MM.1S (cell line): ENCODE results near the gene PRKCE.

Experiments
- DNase-seq: peaks from one replicate; pipeline ENCODE4 v3.0.0-alpha.2; 2015
- H2AFZ ChIP-seq: fragments of 300-600 bp; sonication (generic); 2 replicates; pipeline ENCODE4 v1.6.0; 2016; ENCODE audit warnings: antibody characterized with exemption, low read length
- H3F3A ChIP-seq: fragments of 300-600 bp; sonication (generic); 2 replicates; pipeline ENCODE4 v1.6.1; 2016; ENCODE audit warnings: mild to moderate bottlenecking, antibody characterized with exemption, low read length, moderate library complexity, mixed read lengths; ENCODE audit not compliant: insufficient read depth
- H3K27ac ChIP-seq: fragments of 300-600 bp; sonication (generic); 2 replicates; pipeline ENCODE4 v1.5.1; 2016; ENCODE audit warnings: mild to moderate bottlenecking, low read length
- H3K27me3 ChIP-seq: fragments of 300-600 bp; sonication (generic); replicated peaks from 2 replicates; pipeline ENCODE4 v1.6.0; 2016; ENCODE audit warnings: low read length; ENCODE audit not compliant: insufficient read depth
- H3K36me3 ChIP-seq: fragments of 300-600 bp; sonication (generic); replicated peaks from 2 replicates; pipeline ENCODE4 v1.6.1; 2016; ENCODE audit warnings: mild to moderate bottlenecking, low read length, mixed read lengths; ENCODE audit not compliant: insufficient read depth
- H3K4me1 ChIP-seq: fragments of 300-600 bp; sonication (generic); 2 replicates; pipeline ENCODE4 v1.6.1; 2016; ENCODE audit warnings: low read length, mixed read lengths
- H3K4me2 ChIP-seq: fragments of 300-600 bp; sonication (generic); 2 replicates; pipeline ENCODE4 v1.6.0; 2016; ENCODE audit warnings: low read depth, low read length
- H3K4me3 ChIP-seq: fragments of 300-600 bp; sonication (generic); 2 replicates; pipeline ENCODE4 v1.5.1; 2016; ENCODE audit warnings: low read length, mixed read lengths
- H3K79me2 ChIP-seq: fragments of 300-600 bp; sonication (generic); 2 replicates; pipeline ENCODE4 v1.6.1; 2016; ENCODE audit warnings: mixed run types, low read length, mixed read lengths
- H3K9ac ChIP-seq: fragments of 300-600 bp; sonication (generic); 2 replicates; pipeline ENCODE4 v1.6.1; 2016; ENCODE audit warnings: low read length, mixed read lengths
- H3K9me2 ChIP-seq: fragments of 300-600 bp; sonication (generic); replicated peaks from 2 replicates; pipeline ENCODE4 v1.6.1; 2016; ENCODE audit warnings: mild to moderate bottlenecking, low read length, mixed read lengths; ENCODE audit not compliant: insufficient read depth
- H3K9me3 ChIP-seq: fragments of 300-600 bp; sonication (generic); replicated peaks from 2 replicates; pipeline ENCODE4 v1.6.1; 2016; ENCODE audit warnings: mild to moderate bottlenecking, low read length, mixed read lengths; ENCODE audit not compliant: insufficient read depth
- H4K20me1 ChIP-seq: fragments of 300-600 bp; sonication (generic); 2 replicates; pipeline ENCODE4 v1.6.1; 2016; ENCODE audit warnings: mild to moderate bottlenecking, low read length, moderate library complexity, mixed read lengths; ENCODE audit not compliant: insufficient read depth
- EZH2 ChIP-seq: fragments of 300-600 bp; sonication (generic); optimal IDR thresholded peaks from 2 replicates; pipeline ENCODE3; 2017; ENCODE audit warnings: low read depth, mild to moderate bottlenecking, antibody characterized with exemption, low read length, mixed read lengths
- EZH2phosphoT487 ChIP-seq: fragments of 300-600 bp; sonication (generic); IDR thresholded peaks from 2 replicates; pipeline ENCODE4 v1.6.1; 2018; ENCODE audit warnings: antibody characterized with exemption, low read length
- TF ChIP-seq, protein P1 (sequence below): fragments of 300-600 bp; sonication (generic); IDR thresholded peaks from 2 replicates; pipeline ENCODE4 v1.5.1; 2016; ENCODE audit warnings: antibody characterized with exemption, low read length, mixed read lengths

PRKCE gene

DNA sequence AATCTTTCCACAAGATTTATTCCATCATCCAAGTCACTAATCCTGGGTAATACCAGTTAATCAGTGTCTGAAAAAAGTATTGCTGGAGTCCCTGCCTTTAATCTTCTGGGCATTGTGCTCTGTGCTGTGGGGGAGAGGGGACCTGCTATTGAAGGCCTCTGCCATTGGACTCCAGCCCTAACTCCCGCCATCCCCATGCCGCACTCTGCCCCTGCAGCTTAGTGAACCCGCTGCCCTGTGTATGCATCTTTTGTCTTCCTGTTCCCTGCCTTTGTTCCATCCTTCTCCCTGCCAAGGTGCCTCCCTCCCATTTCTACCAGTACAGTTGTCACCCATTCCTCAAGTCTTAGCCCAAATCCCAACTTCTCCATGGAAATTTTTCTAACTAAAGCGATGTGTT lies 532.0 kb downstream of the PRKCE start:
- H3K36me3 ChIP-seq: no peaks in the 10 kb centered on the region
- peaks cover 10% of the 10 kb centered on the region for H3F3A ChIP-seq
- TF ChIP-seq EZH2phosphoT487 (no peak), EZH2 (no peak)
- TF ChIP-seq, protein P1, sequence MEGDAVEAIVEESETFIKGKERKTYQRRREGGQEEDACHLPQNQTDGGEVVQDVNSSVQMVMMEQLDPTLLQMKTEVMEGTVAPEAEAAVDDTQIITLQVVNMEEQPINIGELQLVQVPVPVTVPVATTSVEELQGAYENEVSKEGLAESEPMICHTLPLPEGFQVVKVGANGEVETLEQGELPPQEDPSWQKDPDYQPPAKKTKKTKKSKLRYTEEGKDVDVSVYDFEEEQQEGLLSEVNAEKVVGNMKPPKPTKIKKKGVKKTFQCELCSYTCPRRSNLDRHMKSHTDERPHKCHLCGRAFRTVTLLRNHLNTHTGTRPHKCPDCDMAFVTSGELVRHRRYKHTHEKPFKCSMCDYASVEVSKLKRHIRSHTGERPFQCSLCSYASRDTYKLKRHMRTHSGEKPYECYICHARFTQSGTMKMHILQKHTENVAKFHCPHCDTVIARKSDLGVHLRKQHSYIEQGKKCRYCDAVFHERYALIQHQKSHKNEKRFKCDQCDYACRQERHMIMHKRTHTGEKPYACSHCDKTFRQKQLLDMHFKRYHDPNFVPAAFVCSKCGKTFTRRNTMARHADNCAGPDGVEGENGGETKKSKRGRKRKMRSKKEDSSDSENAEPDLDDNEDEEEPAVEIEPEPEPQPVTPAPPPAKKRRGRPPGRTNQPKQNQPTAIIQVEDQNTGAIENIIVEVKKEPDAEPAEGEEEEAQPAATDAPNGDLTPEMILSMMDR: no peak

DNA sequence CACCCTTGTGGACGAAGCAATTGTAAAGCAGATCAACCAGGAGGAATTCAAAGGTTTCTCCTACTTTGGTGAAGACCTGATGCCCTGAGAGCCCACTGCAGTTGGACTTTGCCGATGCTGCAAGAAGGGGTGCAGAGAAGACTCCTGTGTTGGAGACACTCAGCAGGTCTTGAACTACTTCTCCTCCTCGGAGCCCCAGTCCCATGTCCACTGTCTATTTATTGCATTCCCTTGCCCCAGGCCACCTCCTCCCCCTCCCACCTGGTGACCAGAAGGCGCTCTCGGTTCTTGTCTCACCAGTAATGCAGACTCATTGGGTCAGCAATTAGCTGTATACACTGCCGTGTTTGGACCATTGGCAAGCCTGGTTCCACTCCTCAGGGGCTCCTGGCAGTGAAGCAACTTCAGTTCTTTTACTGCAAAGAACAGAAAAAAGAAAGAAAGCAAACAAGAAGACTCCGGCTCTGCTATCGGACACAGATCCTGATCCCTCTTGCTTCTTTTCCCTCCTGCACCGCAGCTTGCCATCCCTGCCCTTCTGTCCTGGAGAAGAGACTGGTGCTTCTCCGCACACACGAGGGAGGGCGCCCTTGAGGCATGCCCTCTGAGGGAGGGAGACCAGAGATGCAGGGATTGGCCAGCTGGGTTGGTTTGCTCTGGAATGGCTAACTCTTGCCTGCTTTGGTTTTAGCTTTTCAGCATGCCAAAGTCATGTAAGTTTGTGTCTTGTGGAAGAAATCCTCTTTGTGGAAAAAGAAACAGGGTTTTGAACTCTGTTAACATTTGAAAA lies 533.5 kb downstream of the PRKCE start:
- Histone ChIP-seq H2AFZ (no peak overlapping the region), H4K20me1 (no peaks in the 10 kb centered on the region), H3K36me3 (no peaks in the 10 kb centered on the region), H3F3A (peaks cover 10% of the 10 kb centered on the region), H3K4me1 (peaks cover 16% of the 10 kb centered on the region), H3K4me2 (no peak overlapping the region), H3K27ac (no peak overlapping the region), H3K4me3 (no peak overlapping the region), H3K9me2 (no peaks in the 10 kb centered on the region), H3K9ac (no peak overlapping the region), H3K79me2 (no peaks in the 10 kb centered on the region), H3K27me3 (no peaks in the 10 kb centered on the region), H3K9me3 (no peaks in the 10 kb centered on the region)
- no peak for DNase-seq
- TF ChIP-seq EZH2phosphoT487: no peak
- TF ChIP-seq, protein P1: 0 out of 2 replicates have a peak, but pooled peaks have one; percentile 4

More for the DNA sequence above, 532.0 kb downstream of the PRKCE start:
- Histone ChIP-seq H3K4me2 (no peak overlapping the region), H4K20me1 (no peaks in the 10 kb centered on the region), H3K27me3 (no peaks in the 10 kb centered on the region), H3K9me3 (no peaks in the 10 kb centered on the region), H3K9ac (no peak overlapping the region), H3K4me3 (no peak overlapping the region), H3K79me2 (no peaks in the 10 kb centered on the region), H2AFZ (no peak overlapping the region), H3K4me1 (peaks cover 16% of the 10 kb centered on the region), H3K27ac (no peak overlapping the region), H3K9me2 (no peaks in the 10 kb centered on the region)
- DNase-seq: no peak

DNA sequence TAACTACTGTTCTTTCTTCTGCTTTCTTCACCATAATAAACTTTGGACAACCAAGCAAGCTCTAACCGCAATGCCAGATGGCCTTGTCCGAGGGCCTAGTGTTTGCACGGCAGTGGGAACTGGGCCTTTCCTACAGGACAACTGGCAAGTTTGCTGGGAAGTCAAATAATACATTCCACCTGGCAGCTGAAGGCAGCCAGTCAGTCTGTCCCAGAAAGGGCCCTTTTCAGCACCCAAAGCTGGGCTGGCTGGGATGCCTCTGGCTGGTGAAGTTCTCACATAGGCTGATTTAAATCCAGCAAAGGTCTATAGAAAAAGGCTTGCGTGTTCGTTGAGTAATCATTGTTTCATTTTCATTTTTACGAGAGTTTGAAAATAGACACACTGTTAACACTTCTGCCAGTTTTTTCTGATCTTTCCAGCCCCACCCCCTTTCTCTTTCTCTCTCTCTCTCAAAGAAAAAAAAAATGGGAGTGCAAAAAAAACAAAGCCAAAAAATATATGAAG lies 535.7 kb downstream of the PRKCE start:
- Histone ChIP-seq H3K27me3 (no peaks in the 10 kb centered on the region), H3K4me1 (peaks cover 16% of the 10 kb centered on the region), H2AFZ (peak overlapping the region; percentile 86), H3F3A (peaks cover 10% of the 10 kb centered on the region), H3K9ac (peak overlapping the region; percentile 64), H3K79me2 (no peaks in the 10 kb centered on the region), H3K36me3 (no peaks in the 10 kb centered on the region), H4K20me1 (no peaks in the 10 kb centered on the region), H3K4me3 (peak overlapping the region; percentile 51), H3K27ac (peak overlapping the region; percentile 88), H3K9me2 (no peaks in the 10 kb centered on the region), H3K9me3 (no peaks in the 10 kb centered on the region), H3K4me2 (peak overlapping the region; percentile 91)
- DNase-seq: peak; percentile 91
- TF ChIP-seq, protein P1: no peak
